ENCODE results near the gene GALNT9.

DNA sequence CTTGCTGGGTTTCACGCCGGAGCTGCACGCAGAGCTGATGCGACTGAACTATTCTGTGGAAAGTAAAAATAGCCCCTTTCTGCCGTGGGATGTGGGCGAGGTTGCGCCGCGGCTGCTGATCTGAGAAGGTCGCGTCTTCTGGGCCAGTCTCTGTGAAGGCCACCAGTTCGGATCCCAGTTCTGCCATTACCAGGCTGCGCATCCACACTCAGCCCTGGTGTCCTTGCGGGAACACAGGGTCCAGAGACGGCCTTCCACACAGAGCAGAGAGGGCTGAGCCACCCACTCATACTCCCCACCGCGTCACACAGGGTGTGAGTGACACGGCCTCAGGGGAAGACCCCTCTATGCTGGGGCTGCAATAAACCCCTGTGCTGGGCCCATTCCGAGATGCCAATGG, 13.9 kb downstream of the GALNT9 start:
- TF ChIP-seq POLR2AphosphoS5 (IDR thresholded peaks at IDR 0.05), result no peak
- no peak for TF ChIP-seq POLR2A (IDR thresholded peaks at IDR 0.05)
